K562 (cell line): ENCODE results near the gene TMC1. TPM values are rescaled to one million over a fixed set of nuclear protein-coding genes. Genes with fewer than 3 reads are reported as not detected.

Source experiments
- ATAC-seq: fragments of 200-7000 bp; cut with Tn5 transposase; 3 replicates; pipeline ENCODE4 v1.9.1; 2020; ENCODE audit warnings: moderate library complexity
- BruUV-seq: library from RNA; stranded (reverse); fragments of 400-500 nt; replicated peaks from 2 replicates; lab custom pipeline; 2021; lab: Mats Ljungman, UMichigan
- CTCF ChIA-PET: fragments of 300-600 bp; formaldehyde crosslinking; extraction: SDS; loops from one replicate; lab custom pipeline; 2021; ENCODE audit warnings: low intra/inter-chr PET ratio; lab: Yijun Ruan, JAX
- POLR2A ChIA-PET: fragments of 300-600, 350-650 bp; sonication (Branson Sonifier 250); formaldehyde crosslinking; extraction: SDS; loops from one replicate; lab custom pipeline; 2021; ENCODE audit warnings: antibody characterized with exemption, inconsistent platforms; lab: Yijun Ruan, JAX
- DNase-seq, 4 experiments: peaks; one replicate each; pipeline versions ENCODE4 v3.0.0 to v3.0.0-alpha.2; 2011 to 2018; ENCODE audit warnings: low spot score in 3 of 4, mixed read lengths in 3 of 4; ENCODE audit errors: extremely low read depth in 1 of 4
- FAIRE-seq: peaks from 2 replicates; lab custom pipeline; 2011; peaks lifted over from hg19 to GRCh38; lab: Jason Lieb, UNC
- H2AFZ ChIP-seq: 2 replicates; pipeline ENCODE4 v1.6.0; 2011; ENCODE audit warnings: low read depth, low read length, control low read depth, inconsistent platforms
- H3K27ac ChIP-seq: fragments of 200-600 bp; 3 replicates; pipeline ENCODE4 v1.8.0; 2011; ENCODE audit warnings: low read depth, mild to moderate bottlenecking, control low read depth, inconsistent platforms, low read length, moderate library complexity, mixed read lengths; ENCODE audit errors: extremely low read depth
- H3K27me3 ChIP-seq, 2 experiments: fragments of 300-600 bp in 1 of 2; 2 replicates in 1 of 2; 3 replicates in 1 of 2; pipeline versions ENCODE4 v1.6.0 to v1.8.0; 2011; ENCODE audit warnings: inconsistent platforms in 2 of 2, low read length in 2 of 2, mild to moderate bottlenecking in 1 of 2, mixed read lengths in 1 of 2, moderate library complexity in 1 of 2; ENCODE audit not compliant: control insufficient read depth in 2 of 2, insufficient read depth in 2 of 2
- H3K36me3 ChIP-seq: fragments of 300-600 bp; 3 replicates; pipeline ENCODE4 v1.8.0; 2011; ENCODE audit warnings: mild to moderate bottlenecking, low read length, inconsistent platforms; ENCODE audit not compliant: control insufficient read depth, insufficient read depth
- H3K4me1 ChIP-seq, 2 experiments: fragments of 200-600 bp in 1 of 2; replicated peaks in 1 of 2; 2 replicates in 1 of 2; 3 replicates in 1 of 2; pipeline versions ENCODE4 v1.5.1 to v1.8.0; 2011; ENCODE audit warnings: inconsistent platforms in 2 of 2, low read length in 2 of 2, mild to moderate bottlenecking in 1 of 2, mixed read lengths in 1 of 2, moderate library complexity in 1 of 2; ENCODE audit not compliant: control insufficient read depth in 2 of 2, insufficient read depth in 2 of 2
- H3K4me2 ChIP-seq: 2 replicates; pipeline ENCODE4 v1.6.1; 2011; ENCODE audit warnings: low read length, control low read depth, inconsistent platforms, mixed read lengths; ENCODE audit not compliant: insufficient read depth
- H3K4me3 ChIP-seq: fragments of 200-600 bp; sonication (generic), shearing (Covaris generic); 2 replicates; pipeline ENCODE4 v1.5.1; 2016; ENCODE audit warnings: control low read depth, inconsistent platforms
- H3K79me2 ChIP-seq: fragments of 200-600 bp; 3 replicates; pipeline ENCODE4 v1.8.0; 2011; ENCODE audit warnings: low read length, inconsistent platforms; ENCODE audit not compliant: control insufficient read depth, insufficient read depth
- H3K9ac ChIP-seq, 2 experiments: 2 replicates each; pipeline versions ENCODE4 v1.6.0 to v1.6.1; 2011; ENCODE audit warnings: low read depth in 2 of 2, low read length in 2 of 2, control low read depth in 1 of 2, inconsistent platforms in 1 of 2, mild to moderate bottlenecking in 1 of 2, mixed read lengths in 1 of 2; ENCODE audit not compliant: insufficient read depth in 1 of 2
- H3K9me1 ChIP-seq: one replicate; pipeline ENCODE4 v1.6.0; 2011; ENCODE audit warnings: inconsistent platforms, mild to moderate bottlenecking, low read length, moderate library complexity; ENCODE audit not compliant: control insufficient read depth, insufficient read depth
- H3K9me3 ChIP-seq: replicated peaks from 2 replicates; pipeline ENCODE4 v1.5.1; 2011; ENCODE audit warnings: low read depth, low read length, inconsistent platforms; ENCODE audit not compliant: control insufficient read depth, insufficient read depth
- H4K20me1 ChIP-seq: replicated peaks from 2 replicates; pipeline ENCODE4 v1.6.1; 2011; ENCODE audit warnings: low read length, inconsistent platforms, mixed read lengths; ENCODE audit not compliant: control insufficient read depth, insufficient read depth
- RFX5 ChIP-seq: IDR thresholded peaks from 2 replicates; pipeline ENCODE4 v1.6.1; 2011; ENCODE audit warnings: low read depth, mild to moderate bottlenecking, improper control_type of control experiment, low read length
- SUPT5H ChIP-seq: fragments of 450-650 bp; IDR thresholded peaks from 2 replicates; pipeline ENCODE4 v1.6.1; 2016
- ZNF165 ChIP-seq: fragments of 250-450 bp; sonication (Bioruptor Pico); IDR thresholded peaks from 2 replicates; pipeline ENCODE4 v1.4.0; 2020; ENCODE audit warnings: borderline replicate concordance
- ZNF384 ChIP-seq: IDR thresholded peaks from 2 replicates; pipeline ENCODE4 v1.6.1; 2012; ENCODE audit warnings: low read depth, low read length, improper control_type of control experiment
- ZNF407 ChIP-seq: fragments of 450-650 bp; IDR thresholded peaks from 2 replicates; pipeline ENCODE4 v1.6.1; 2016; ENCODE audit warnings: low read depth
- ZNF449 ChIP-seq: fragments of 250-450 bp; sonication (Bioruptor Pico); IDR thresholded peaks from 2 replicates; pipeline ENCODE4 v1.8.0; 2022; ENCODE audit warnings: moderate library complexity, mild to moderate bottlenecking, inconsistent platforms
- WGBS: fragments of 100-300 bp; shearing (Covaris generic); methylation state at CpG from one replicate; pipeline ENCODE4 v1.1.6; 2016; ENCODE audit warnings: low coverage, mixed read lengths; ENCODE audit not compliant: insufficient coverage; ENCODE audit errors: missing lambda C conversion rate; 5-methylcytosine and 5-hydroxymethylcytosine counted together
- in situ Hi-C: fragments of 300-500 bp; cut with MboI; formaldehyde crosslinking; loops from 4 replicates; pipeline ENCODE4 v1.15.0; 2018; ENCODE audit warnings: inconsistent platforms, mixed read lengths
- intact Hi-C: fragments of 100-400 bp; cut with micrococcal nuclease; formaldehyde crosslinking; loops from 2 replicates; pipeline ENCODE4 v1.14.2; 2022
- polyA plus RNA-seq, 8 experiments: library from polyadenylated mRNA; depleted of rRNA in 4 of 8; stranded (reverse) in 5 of 8; unstranded in 3 of 8; fragments of >200 nt; fragmentation: Nextera tagmentation in 2 of 8; fragmentation: Illumina TruSeq in 1 of 8; extraction: Ambion mirVana in 2 of 8; extraction: Trizol in 1 of 8; gene quantifications; 2 replicates each; pipeline versions ENCODE4 v1.2.1 to v1.2.3, GENCODE V29; 2011 to 2014; ENCODE audit warnings: inconsistent platforms in 1 of 8, missing spikeins in 1 of 8
- total RNA-seq, 7 experiments: library from RNA; depleted of rRNA in 6 of 7; stranded (reverse); fragments of >200 nt in 6 of 7; fragmentation: Illumina TruSeq in 2 of 7; extraction: Trizol in 2 of 7; gene quantifications; 2 replicates each; pipeline versions ENCODE4 v1.2.1 to v1.2.3, GENCODE V29; 2011 to 2021; ENCODE audit warnings: low replicate concordance in 1 of 7
- TF ChIP-seq, protein P1 (sequence below): fragments of 250-450 bp; sonication (Bioruptor Pico); IDR thresholded peaks from 2 replicates; pipeline ENCODE4 v1.4.0; 2020; ENCODE audit warnings: mild to moderate bottlenecking

TMC1 gene
- total and polyA plus RNA-seq, 9 of the 15 experiments (the other 6 are each of a cell fraction or from before 2014, with no cell fraction given): 0.10 to 0.15 TPM; not detected in 7

DNA sequence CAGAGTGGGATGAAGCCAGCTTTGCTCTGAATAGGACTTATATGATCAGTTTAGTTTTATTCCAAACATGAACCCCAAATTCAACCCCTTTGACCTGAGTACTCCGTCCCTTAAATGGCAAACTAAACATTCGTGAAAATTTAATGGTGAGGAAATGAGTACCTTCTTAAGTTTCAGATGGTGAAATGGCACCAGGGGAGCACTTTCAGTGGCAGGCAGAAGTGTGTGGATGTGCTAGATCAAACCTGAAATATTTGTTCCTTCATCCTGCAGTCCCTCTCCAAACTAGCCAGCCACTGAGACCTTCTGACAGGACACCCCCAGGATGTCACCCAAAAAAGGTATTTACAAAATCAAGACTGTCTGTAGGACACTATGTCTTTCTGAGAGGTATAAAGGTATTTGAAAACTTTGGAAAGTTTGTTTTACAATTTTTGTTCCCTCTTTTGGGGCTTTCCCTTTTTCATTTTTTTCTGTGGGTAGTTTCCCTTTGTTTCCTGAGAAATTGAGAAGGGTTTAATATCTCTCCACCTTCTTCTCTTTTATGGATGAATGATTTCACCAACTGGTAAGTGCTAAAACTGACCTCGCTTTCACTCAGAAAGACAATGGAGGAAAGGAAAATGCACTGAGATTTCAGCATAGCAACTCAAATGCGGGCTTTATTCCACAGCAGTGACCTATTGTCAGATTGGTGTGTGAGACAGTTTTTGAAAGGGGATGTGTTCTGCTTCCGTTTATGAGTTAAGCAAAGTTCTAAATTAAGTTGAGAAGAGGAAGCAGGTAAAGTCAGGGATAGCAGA, 127.1 kb downstream of the TMC1 start:
- Histone ChIP-seq H3K79me2 (no peaks in the 10 kb centered on the region), H3K4me1 (no peaks in the 10 kb centered on the region), H3K27me3 (no peaks in the 10 kb centered on the region), H2AFZ (no peak overlapping the region), H3K4me2 (no peak overlapping the region), H3K9me1 (no peaks in the 10 kb centered on the region)
- ATAC-seq (no peak), FAIRE-seq (no peak)
- in situ Hi-C loops: no loop called here
- TF ChIP-seq ZNF384 (no peak), ZNF407 (no peak), SUPT5H (no peak), ZNF165 (CRISPR knock-in tag) (no peak), ZNF449 (CRISPR knock-in tag) (no peak), RFX5 (no peak)
- TF ChIP-seq, protein P1, sequence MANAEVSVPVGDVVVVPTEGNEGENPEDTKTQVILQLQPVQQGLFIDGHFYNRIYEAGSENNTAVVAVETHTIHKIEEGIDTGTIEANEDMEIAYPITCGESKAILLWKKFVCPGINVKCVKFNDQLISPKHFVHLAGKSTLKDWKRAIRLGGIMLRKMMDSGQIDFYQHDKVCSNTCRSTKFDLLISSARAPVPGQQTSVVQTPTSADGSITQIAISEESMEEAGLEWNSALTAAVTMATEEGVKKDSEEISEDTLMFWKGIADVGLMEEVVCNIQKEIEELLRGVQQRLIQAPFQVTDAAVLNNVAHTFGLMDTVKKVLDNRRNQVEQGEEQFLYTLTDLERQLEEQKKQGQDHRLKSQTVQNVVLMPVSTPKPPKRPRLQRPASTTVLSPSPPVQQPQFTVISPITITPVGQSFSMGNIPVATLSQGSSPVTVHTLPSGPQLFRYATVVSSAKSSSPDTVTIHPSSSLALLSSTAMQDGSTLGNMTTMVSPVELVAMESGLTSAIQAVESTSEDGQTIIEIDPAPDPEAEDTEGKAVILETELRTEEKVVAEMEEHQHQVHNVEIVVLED (CRISPR knock-in tag): no peak
- TF ChIP-seq, all 486 proteins: peak for 0
- H3K9me3 ChIP-seq: no peaks in the 10 kb centered on the region
- H3K9ac ChIP-seq: no peak overlapping the region
- no peaks in the 10 kb centered on the region for H4K20me1 ChIP-seq
- intact Hi-C loops: loop anchor here (10.0 kb wide), 1 partner anchor 56 kb away; no protein-coding TSS in a partner anchor
- 2% methylated on average over 4 of the region's 5 CpGs for WGBS
- BruUV-seq: no TSS peak
- no peak overlapping the region for H3K27ac ChIP-seq
- no peak for DNase-seq
- no peak overlapping the region for H3K4me3 ChIP-seq
- ChIA-PET CTCF (no interaction called here), POLR2A (interaction anchor here (0.7 kb wide), 1 partner anchor 1356 kb away, joined by 3 read pairs; no protein-coding TSS in a partner anchor)
- no peaks in the 10 kb centered on the region for H3K36me3 ChIP-seq
